Prostate gland (tissue), 2 donors: Measurements from ENCODE around the gene KIAA1671. TPM values are rescaled to one million over a fixed set of nuclear protein-coding genes. Genes with fewer than 3 reads are reported as not detected.
A peak's percentile ranks its signal among the peaks of the same experiment; 100 is the strongest.

Experiments used
- DNase-seq: peaks from one replicate; pipeline ENCODE4 v3.0.0-alpha.2; 2019; ENCODE audit warnings: low spot score
- H3K27ac ChIP-seq, 2 donors: fragments of 200-600 bp; sonication (generic); 2 replicates each; pipeline ENCODE4 v1.5.1; 2017 to 2019
- H3K27me3 ChIP-seq: fragments of 200-600 bp; sonication (generic); replicated peaks from 2 replicates; pipeline ENCODE4 v1.5.1; 2019; ENCODE audit not compliant: insufficient read depth
- H3K36me3 ChIP-seq, 2 donors: fragments of 200-600 bp; sonication (generic); 1 replicate in 1 of 2; 2 replicates in 1 of 2; pipeline versions ENCODE4 v1.5.1 to v1.8.1; 2017 to 2019
- H3K4me1 ChIP-seq: fragments of 200-600 bp; sonication (generic); replicated peaks from 2 replicates; pipeline ENCODE4 v1.5.1; 2019
- H3K4me3 ChIP-seq, 2 donors: fragments of 200-600 bp; sonication (generic); 2 replicates each; pipeline ENCODE4 v1.5.1; 2017 to 2019
- H3K9me3 ChIP-seq: fragments of 200-600 bp; sonication (generic); 2 replicates; pipeline ENCODE4 v1.5.1; 2017
- CTCF ChIP-seq, 4 experiments: fragments of 200-600 bp in 2 of 4; fragments of 450-650 bp in 2 of 4; sonication (generic) in 2 of 4; IDR thresholded peaks; 1 replicate in 3 of 4; 2 replicates in 1 of 4; pipeline ENCODE4 v1.5.1; 2016 to 2019; ENCODE audit warnings: antibody characterized with exemption in 4 of 4, mild to moderate bottlenecking in 2 of 4, moderate library complexity in 2 of 4
- POLR2A ChIP-seq: fragments of 450-650 bp; IDR thresholded peaks from one replicate; pipeline ENCODE4 v1.6.1; 2016; ENCODE audit warnings: antibody characterized with exemption, mild to moderate bottlenecking
- POLR2AphosphoS5 ChIP-seq: sonication (generic); formaldehyde crosslinking; IDR thresholded peaks from one replicate; pipeline ENCODE4 v1.6.1; 2017; ENCODE audit warnings: antibody characterized with exemption
- WGBS: methylation state at CpG from one replicate; pipeline ENCODE4 v1.1.5; 2018; 5-methylcytosine and 5-hydroxymethylcytosine counted together
- intact Hi-C: fragments of 100-400 bp; cut with DNase I; formaldehyde crosslinking; loops from one replicate; pipeline ENCODE4 v1.14.2; 2022
- total RNA-seq, 2 donors: library from RNA; depleted of rRNA; stranded (reverse); fragments of >200 nt; gene quantifications; one replicate each; pipeline ENCODE4 v1.1.0, GENCODE V29; 2016

The KIAA1671 gene
- total RNA-seq, 2 donors from 2014 or later = 44.8 to 53.1 TPM

GRCh38 chr22:25149014-25149413, 196.5 kb downstream of the KIAA1671 start:
- WGBS = 79% methylated on average over 6 of the region's 6 CpGs
- H3K4me1 ChIP-seq = peaks cover 16% of the 10 kb centered on the region
- H3K27me3 ChIP-seq = no peaks in the 10 kb centered on the region
- H3K4me3 ChIP-seq = no peak overlapping the region
- H3K9me3 ChIP-seq = no peaks in the 10 kb centered on the region
- TF ChIP-seq CTCF (IDR thresholded peaks at IDR 0.05) (no peak), POLR2A (no peak), POLR2AphosphoS5 (no peak)
- intact Hi-C loops = no loop called here
- H3K36me3 ChIP-seq = no peaks in the 10 kb centered on the region
- DNase-seq = no peak
- peak overlapping the region; percentile 63 to 70 for H3K27ac ChIP-seq

- Histone ChIP-seq H3K27ac (peak overlapping the region; percentile 55 to 76), H3K4me1 (peaks cover 14% of the 10 kb centered on the region), H3K36me3 (no peaks in the 10 kb centered on the region), H3K27me3 (no peaks in the 10 kb centered on the region), H3K9me3 (no peaks in the 10 kb centered on the region), H3K4me3 (no peak overlapping the region)
- peak; percentile 98 for DNase-seq
- intact Hi-C loops = no loop called here
- TF ChIP-seq CTCF (IDR thresholded peaks at IDR 0.05) (no peak), POLR2AphosphoS5 (peak; percentile 94), POLR2A (peak; percentile 24)
- 35% methylated on average over 8 of the region's 8 CpGs for WGBS
Observed at GRCh38 chr22:25153961-25154666, 201.6 kb downstream of the KIAA1671 start.

GRCh38 chr22:25154667-25154999, 202.1 kb downstream of the KIAA1671 start:
- peak overlapping the region; percentile 55 to 76 for H3K27ac ChIP-seq

GRCh38 chr22:25156736-25157135, 204.2 kb downstream of the KIAA1671 start:
- Histone ChIP-seq H3K27ac (no peak overlapping the region), H3K36me3 (no peaks in the 10 kb centered on the region), H3K27me3 (no peaks in the 10 kb centered on the region), H3K4me1 (peaks cover 14% of the 10 kb centered on the region), H3K9me3 (no peaks in the 10 kb centered on the region), H3K4me3 (no peak overlapping the region)
- DNase-seq = no peak
- 80% methylated on average over 4 of the region's 4 CpGs for WGBS
- no peak for TF ChIP-seq CTCF (IDR thresholded peaks at IDR 0.05)
- TF ChIP-seq POLR2AphosphoS5 = no peak
- no peak for TF ChIP-seq POLR2A
- intact Hi-C loops = no loop called here

More at GRCh38 chr22:25154667-25154999, 202.1 kb downstream of the KIAA1671 start:
- Histone ChIP-seq H3K9me3 (no peaks in the 10 kb centered on the region), H3K27me3 (no peaks in the 10 kb centered on the region), H3K36me3 (no peaks in the 10 kb centered on the region), H3K4me1 (peaks cover 14% of the 10 kb centered on the region), H3K4me3 (no peak overlapping the region)
- TF ChIP-seq CTCF (IDR thresholded peaks at IDR 0.05) = no peak
- no peak for TF ChIP-seq POLR2A
- no peak for TF ChIP-seq POLR2AphosphoS5
- intact Hi-C loops = no loop called here
- WGBS = 19% methylated on average over 2 of the region's 2 CpGs
- DNase-seq = no peak

GRCh38 chr22:25159028-25159427, 206.5 kb downstream of the KIAA1671 start:
- WGBS = 61% methylated on average over 10 of the region's 10 CpGs
- intact Hi-C loops = no loop called here
- Histone ChIP-seq H3K27me3 (no peaks in the 10 kb centered on the region), H3K36me3 (no peaks in the 10 kb centered on the region), H3K4me3 (no peak overlapping the region), H3K27ac (no peak overlapping the region), H3K4me1 (peaks cover 9% of the 10 kb centered on the region), H3K9me3 (no peaks in the 10 kb centered on the region)
- no peak for TF ChIP-seq POLR2A
- no peak for TF ChIP-seq POLR2AphosphoS5
- no peak for TF ChIP-seq CTCF (IDR thresholded peaks at IDR 0.05)
- no peak for DNase-seq
